KBM-7 (cell line): ENCODE measurements around the gene MYH13.

Source experiments
- DNase-seq: peaks from one replicate; pipeline ENCODE4 v3.0.0-alpha.2; 2015
- in situ Hi-C: fragments of 300-500 bp; cut with MboI; formaldehyde crosslinking; loops from 2 replicates; pipeline ENCODE4 v1.14.3; 2020; ENCODE audit warnings: low sequenced_read_pairs, low pct_unique_long_range_greater_than_20kb, mixed read lengths

MYH13 gene

DNA sequence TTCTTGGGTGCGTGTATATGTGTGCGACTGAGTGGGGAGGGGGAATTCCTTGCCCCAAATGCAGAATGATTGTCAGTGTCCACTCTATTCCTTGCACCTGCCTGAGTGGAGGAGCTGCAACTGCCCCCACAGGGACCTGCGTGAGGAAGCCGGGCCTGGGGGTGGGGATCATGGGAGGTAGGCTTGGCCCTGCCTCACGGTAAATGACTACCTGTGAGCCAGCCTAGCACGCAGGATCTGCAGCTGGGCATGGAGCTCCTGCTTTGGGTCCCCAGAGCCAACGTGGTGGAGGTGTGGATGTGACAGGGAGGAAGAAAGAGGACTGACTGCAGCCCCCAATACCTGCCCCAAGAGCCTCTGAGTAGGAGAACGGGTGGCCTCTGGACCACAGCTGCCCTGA lies 97.4 kb downstream of the MYH13 start:
- in situ Hi-C loops = loop anchor here (25.0 kb wide), 1 partner anchor 112 kb away; no protein-coding TSS in a partner anchor
- DNase-seq = no peak

- peak; percentile 21 for DNase-seq
- in situ Hi-C loops = no loop called here
Measured at GRCh38 chr17:10271106-10271562, 101.7 kb downstream of the MYH13 start.

DNA sequence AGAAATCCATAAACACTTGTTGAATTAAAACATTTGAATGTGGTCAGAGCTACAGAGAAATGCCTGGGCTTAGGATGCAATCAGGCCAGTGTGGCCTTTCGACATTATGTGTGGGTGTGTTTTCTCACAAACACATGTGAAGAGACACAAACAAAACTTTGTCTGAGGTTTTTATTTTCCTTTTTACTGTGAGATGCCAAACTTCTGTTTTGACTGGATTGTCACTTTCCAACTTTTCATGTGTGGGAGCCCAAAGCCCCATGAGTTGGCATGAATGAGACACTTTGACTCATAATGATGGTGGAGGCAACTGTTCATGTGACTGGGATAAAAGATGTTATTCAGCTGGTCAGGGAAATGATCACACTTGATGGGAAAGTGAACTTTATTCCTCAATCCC lies 102.5 kb downstream of the MYH13 start:
- DNase-seq = no peak
- in situ Hi-C loops = no loop called here

DNA sequence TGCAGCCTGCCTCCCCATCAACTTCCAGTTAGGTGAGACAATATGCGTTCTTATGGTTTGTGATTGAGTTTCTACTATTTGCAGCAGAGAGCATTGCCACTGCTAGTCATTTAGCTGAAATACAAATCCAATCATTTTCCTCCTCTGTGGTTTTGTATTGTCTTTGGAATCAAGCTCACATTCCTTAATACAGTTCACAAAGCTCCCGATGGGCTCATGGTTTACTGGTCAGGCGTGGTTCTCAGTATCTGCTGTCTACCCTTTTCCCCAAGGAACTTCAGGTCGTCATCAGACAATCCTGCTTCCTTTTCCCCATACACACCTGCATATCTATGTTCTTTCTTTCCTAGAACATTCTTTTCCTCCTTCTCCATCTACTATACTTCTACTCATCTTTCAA lies 104.8 kb downstream of the MYH13 start:
- DNase-seq = no peak
- in situ Hi-C loops = no loop called here

- no peak for DNase-seq
- in situ Hi-C loops = no loop called here
Measured at GRCh38 chr17:10266296-10266876, 106.4 kb downstream of the MYH13 start.

DNA sequence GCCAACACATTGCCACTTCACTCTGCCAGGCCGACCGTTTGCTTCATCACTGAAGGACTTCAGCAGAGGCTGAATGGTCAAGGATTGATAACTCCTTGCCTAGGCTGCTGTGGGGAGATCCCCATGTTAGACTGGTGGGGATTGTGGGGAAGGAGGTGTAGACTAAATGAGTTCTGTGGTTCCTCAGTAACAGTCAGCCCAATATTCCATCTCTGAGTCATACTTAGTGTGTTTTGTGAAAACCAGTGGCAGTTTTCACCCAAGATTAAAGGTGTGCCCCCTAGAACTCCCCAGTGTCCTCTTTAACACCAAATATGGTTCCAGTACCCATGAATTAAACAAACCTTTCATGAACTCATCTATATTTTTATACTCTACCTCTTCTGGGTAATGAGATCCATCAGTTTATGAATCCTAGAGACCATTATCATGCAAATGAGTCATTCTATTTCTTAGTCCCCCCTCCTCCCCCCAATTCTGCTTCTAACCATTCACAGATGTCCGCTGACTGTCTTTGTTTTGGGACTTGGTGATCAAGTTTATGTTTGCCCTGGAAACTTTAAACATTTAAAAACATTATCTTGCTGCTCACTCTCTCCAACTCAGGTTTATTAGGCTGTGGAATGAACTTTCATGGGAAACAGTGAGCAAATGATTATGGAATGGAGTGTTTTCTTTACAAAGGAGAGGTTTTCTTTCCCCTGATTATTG lies 107.6 kb downstream of the MYH13 start:
- in situ Hi-C loops = no loop called here
- no peak for DNase-seq

DNA sequence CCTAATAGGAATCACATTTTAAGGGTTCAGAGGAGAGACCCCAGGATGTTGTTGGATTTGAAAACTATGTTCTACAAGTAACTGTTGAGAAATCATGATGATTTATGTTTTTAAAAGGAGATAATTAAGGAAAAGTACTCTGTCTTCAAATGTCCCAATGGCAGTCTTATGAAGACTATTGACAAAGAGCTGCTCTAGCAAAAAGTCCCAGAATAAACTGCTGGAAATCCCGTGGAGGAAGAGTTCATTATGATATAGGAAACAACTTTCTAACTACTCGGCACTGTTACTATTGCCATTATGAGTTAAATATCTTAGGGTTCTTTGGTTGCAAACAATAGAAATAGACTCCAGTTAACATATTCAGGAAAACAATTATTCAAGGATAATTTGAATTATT lies 108.8 kb downstream of the MYH13 start:
- DNase-seq = no peak
- in situ Hi-C loops = no loop called here

DNA sequence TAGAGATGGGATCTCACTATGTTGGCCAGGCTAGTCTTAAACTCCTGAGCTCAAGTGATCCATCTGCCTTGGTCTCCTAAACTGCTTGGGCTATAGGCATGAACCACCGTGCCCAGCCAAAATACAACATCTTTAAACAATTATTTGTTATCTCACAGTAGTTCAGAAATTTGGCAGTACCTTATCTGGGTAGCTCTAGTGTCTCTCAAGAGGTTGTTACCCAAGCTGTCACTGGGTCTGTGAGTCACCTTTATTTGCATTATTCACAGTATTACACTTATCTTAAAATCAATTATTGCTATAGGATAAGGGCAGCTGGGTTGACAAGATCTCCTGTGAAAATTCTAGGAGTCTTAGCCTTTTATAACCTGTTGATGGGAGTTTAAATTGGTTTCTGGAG lies 110.4 kb downstream of the MYH13 start:
- DNase-seq = no peak

DNA sequence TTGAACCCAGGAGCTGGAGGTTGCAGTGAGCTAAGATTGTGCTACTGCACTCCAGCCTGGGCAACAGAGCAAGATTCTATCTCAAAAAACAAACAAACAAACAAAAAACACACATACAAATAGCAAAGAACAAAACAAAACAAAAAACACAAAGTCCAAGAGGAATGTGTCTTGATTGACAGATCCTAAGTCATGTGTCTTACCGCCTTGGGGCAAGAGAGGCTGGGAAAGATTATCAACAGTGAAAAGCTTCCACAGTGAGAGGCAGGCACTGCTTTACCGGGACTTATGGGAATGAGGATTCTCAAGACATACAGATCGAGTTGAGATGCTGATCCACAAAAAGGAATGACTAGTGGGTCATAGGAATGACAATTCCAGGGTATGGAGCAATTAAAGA lies 111.7 kb downstream of the MYH13 start:
- no peak for DNase-seq
- in situ Hi-C loops = no loop called here

More for the DNA sequence above, 110.4 kb downstream of the MYH13 start:
- in situ Hi-C loops = no loop called here

- in situ Hi-C loops = no loop called here
- DNase-seq = no peak
Measured at GRCh38 chr17:10251212-10251948, 121.4 kb downstream of the MYH13 start.
